IMR-90 (cell line): ENCODE measurements around the gene AVPR1A. TPM values are rescaled to one million over a fixed set of nuclear protein-coding genes. Genes with fewer than 3 reads are reported as not detected.

ENCODE experiments used
- ATAC-seq: fragments of 200-7000 bp; cut with Tn5 transposase; 2 replicates; pipeline ENCODE4 v1.9.1; 2020; ENCODE audit warnings: low read depth, mild to moderate bottlenecking, moderate library complexity
- BruUV-seq: library from RNA; stranded (reverse); fragments of 400-500 nt; replicated peaks from 2 replicates; lab custom pipeline; 2021; lab: Mats Ljungman, UMichigan
- CTCF ChIA-PET: fragments of 300-600 bp; formaldehyde crosslinking; extraction: SDS; loops from one replicate; lab custom pipeline; 2021; ENCODE audit warnings: antibody characterized with exemption; lab: Yijun Ruan, JAX
- POLR2A ChIA-PET: fragments of 300-600 bp; sonication (Branson Sonifier 250); formaldehyde crosslinking; loops from one replicate; lab custom pipeline; 2022; ENCODE audit warnings: antibody characterized with exemption; ENCODE audit not compliant: unreplicated experiment; lab: Charles Lee
- DNase-seq: peaks from one replicate; pipeline ENCODE4 v3.0.0; 2013
- H2AFZ ChIP-seq: replicated peaks from 2 replicates; pipeline ENCODE3; 2013; ENCODE audit warnings: low read length, mild to moderate bottlenecking; ENCODE audit not compliant: poor library complexity
- H2AK5ac ChIP-seq: 2 replicates; pipeline ENCODE4 v1.6.1; 2013; ENCODE audit warnings: low read depth, low read length, inconsistent platforms
- H2AK9ac ChIP-seq: replicated peaks from 2 replicates; pipeline ENCODE3; 2013; ENCODE audit warnings: mild to moderate bottlenecking, low read depth, low read length, moderate library complexity; ENCODE audit not compliant: poor library complexity
- H2BK120ac ChIP-seq: 2 replicates; pipeline ENCODE4 v1.6.1; 2013; ENCODE audit warnings: low read depth, low read length, inconsistent platforms
- H2BK15ac ChIP-seq: 3 replicates; pipeline ENCODE4 v1.6.1; 2013; ENCODE audit warnings: low read depth, low read length, inconsistent platforms
- H2BK20ac ChIP-seq: 2 replicates; pipeline ENCODE4 v1.6.1; 2013; ENCODE audit warnings: low read depth, mild to moderate bottlenecking, inconsistent platforms, low read length, moderate library complexity
- H2BK5ac ChIP-seq: 2 replicates; pipeline ENCODE4 v1.6.1; 2013; ENCODE audit warnings: mild to moderate bottlenecking, low read depth, low read length, inconsistent platforms; ENCODE audit not compliant: poor library complexity, severe bottlenecking
- H3K14ac ChIP-seq: replicated peaks from 2 replicates; pipeline ENCODE4 v1.6.1; 2013; ENCODE audit warnings: low read depth, low read length, inconsistent platforms
- H3K18ac ChIP-seq: 2 replicates; pipeline ENCODE4 v1.6.1; 2013; ENCODE audit warnings: low read depth, low read length, control low read depth
- H3K23ac ChIP-seq: 2 replicates; pipeline ENCODE4 v1.6.1; 2013; ENCODE audit warnings: low read depth, low read length, inconsistent platforms
- H3K27ac ChIP-seq: 2 replicates; pipeline ENCODE4 v1.5.1; 2013; ENCODE audit warnings: mild to moderate bottlenecking, control low read depth, low read length; ENCODE audit not compliant: insufficient read depth
- H3K27me3 ChIP-seq: 2 replicates; pipeline ENCODE4 v1.6.1; 2013; ENCODE audit warnings: low read length; ENCODE audit not compliant: control insufficient read depth, insufficient read depth
- H3K36me3 ChIP-seq: 2 replicates; pipeline ENCODE4 v1.6.1; 2013; ENCODE audit warnings: low read length, mixed read lengths; ENCODE audit not compliant: control insufficient read depth, insufficient read depth
- H3K4ac ChIP-seq: 2 replicates; pipeline ENCODE4 v1.6.1; 2013; ENCODE audit warnings: low read depth, low read length, inconsistent platforms
- H3K4me1 ChIP-seq: 2 replicates; pipeline ENCODE4 v1.6.1; 2013; ENCODE audit warnings: low read length, mixed read lengths; ENCODE audit not compliant: control insufficient read depth, insufficient read depth
- H3K4me2 ChIP-seq: 2 replicates; pipeline ENCODE4 v1.6.1; 2013; ENCODE audit warnings: low read depth, mild to moderate bottlenecking, control low read depth, low read length, moderate library complexity
- H3K4me3 ChIP-seq: 2 replicates; pipeline ENCODE4 v1.5.1; 2013; ENCODE audit warnings: low read depth, mild to moderate bottlenecking, control low read depth, low read length, moderate library complexity; ENCODE audit not compliant: insufficient read depth
- H3K56ac ChIP-seq: 2 replicates; pipeline ENCODE4 v1.6.1; 2013; ENCODE audit warnings: low read length, inconsistent platforms; ENCODE audit not compliant: insufficient read depth; ENCODE audit errors: extremely low read depth
- H3K79me1 ChIP-seq, 2 experiments: 2 replicates each; pipeline ENCODE4 v1.6.1; 2013; ENCODE audit warnings: low read length in 2 of 2, inconsistent platforms in 1 of 2, low read depth in 1 of 2
- H3K9ac ChIP-seq: 2 replicates; pipeline ENCODE4 v1.6.1; 2013; ENCODE audit warnings: low read depth, low read length, control low read depth
- H3K9me1 ChIP-seq: 2 replicates; pipeline ENCODE4 v1.6.1; 2013; ENCODE audit warnings: low read length, inconsistent platforms; ENCODE audit not compliant: insufficient read depth
- H3K9me3 ChIP-seq: 2 replicates; pipeline ENCODE4 v1.6.1; 2013; ENCODE audit warnings: low read length; ENCODE audit not compliant: control insufficient read depth, insufficient read depth
- H4K20me1 ChIP-seq: 2 replicates; pipeline ENCODE4 v1.6.1; 2013; ENCODE audit warnings: low read length, inconsistent platforms; ENCODE audit not compliant: insufficient read depth
- H4K5ac ChIP-seq: 2 replicates; pipeline ENCODE4 v1.6.1; 2013; ENCODE audit warnings: mild to moderate bottlenecking, low read depth, low read length, control low read depth
- H4K8ac ChIP-seq, 2 experiments: 2 replicates each; pipeline ENCODE4 v1.6.1; 2013; ENCODE audit warnings: low read depth in 2 of 2, low read length in 2 of 2, control low read depth in 1 of 2, inconsistent platforms in 1 of 2
- H4K91ac ChIP-seq: 2 replicates; pipeline ENCODE4 v1.6.1; 2013; ENCODE audit warnings: low read depth, low read length, inconsistent platforms; ENCODE audit not compliant: insufficient read depth
- BHLHE40 ChIP-seq: fragments of 150-350 bp; IDR thresholded peaks from 2 replicates; pipeline ENCODE4 v1.6.1; 2016; ENCODE audit warnings: mild to moderate bottlenecking, low read depth, low read length
- CEBPB ChIP-seq: IDR thresholded peaks from 2 replicates; pipeline ENCODE4 v1.6.1; 2012; ENCODE audit warnings: low read depth, low read length, improper control_type of control experiment
- CTCF ChIP-seq: conservative IDR thresholded peaks from 2 replicates; pipeline ENCODE4 v1.5.1; 2012; ENCODE audit warnings: mild to moderate bottlenecking, low read depth, low read length, improper control_type of control experiment
- FOS ChIP-seq: fragments of 150-350 bp; IDR thresholded peaks from 2 replicates; pipeline ENCODE4 v1.6.1; 2016; ENCODE audit warnings: low read depth, low read length
- MAFK ChIP-seq: IDR thresholded peaks from 2 replicates; pipeline ENCODE4 v1.6.1; 2012; ENCODE audit warnings: low read depth, low read length, improper control_type of control experiment
- MAZ ChIP-seq: IDR thresholded peaks from 2 replicates; pipeline ENCODE4 v1.6.1; 2012; ENCODE audit warnings: low read depth, mild to moderate bottlenecking, low read length, improper control_type of control experiment, moderate library complexity, borderline replicate concordance
- MXI1 ChIP-seq: IDR thresholded peaks from 2 replicates; pipeline ENCODE4 v1.6.1; 2012; ENCODE audit warnings: low read depth, mild to moderate bottlenecking, low read length, moderate library complexity, borderline replicate concordance
- NFE2L2 ChIP-seq: fragments of 150-350 bp; IDR thresholded peaks from 2 replicates; pipeline ENCODE4 v1.6.1; 2016; ENCODE audit warnings: low read depth, mild to moderate bottlenecking, low read length
- POLR2A ChIP-seq: IDR thresholded peaks from 2 replicates; pipeline ENCODE4 v1.6.1; 2012; ENCODE audit warnings: mild to moderate bottlenecking, low read depth, low read length
- RAD21 ChIP-seq: IDR thresholded peaks from 2 replicates; pipeline ENCODE4 v1.6.1; 2012; ENCODE audit warnings: low read length, improper control_type of control experiment
- RCOR1 ChIP-seq: IDR thresholded peaks from 2 replicates; pipeline ENCODE4 v1.6.1; 2012; ENCODE audit warnings: mild to moderate bottlenecking, low read length, improper control_type of control experiment; ENCODE audit not compliant: insufficient replicate concordance
- WGBS, 2 experiments: methylation state at CpG; one replicate each; pipeline versions ENCODE4 v1.1.5 to v1.1.7; 2013; ENCODE audit warnings: missing lambda C conversion rate in 2 of 2; ENCODE audit not compliant: insufficient read length in 1 of 2; ENCODE audit errors: extremely low coverage in 2 of 2; 5-methylcytosine and 5-hydroxymethylcytosine counted together
- dilution Hi-C: fragments of 300-500 bp; cut with HindIII; formaldehyde crosslinking; loops from one replicate; pipeline ENCODE4 v1.14.3; 2018; ENCODE audit warnings: low sequenced_read_pairs; ENCODE audit not compliant: unreplicated experiment
- in situ Hi-C: fragments of 300-500 bp; cut with MboI; formaldehyde crosslinking; loops from 3 replicates; pipeline ENCODE4 v1.14.3; 2019; ENCODE audit warnings: low sequenced_read_pairs, inconsistent platforms, mixed read lengths
- intact Hi-C: fragments of 100-400 bp; cut with micrococcal nuclease; formaldehyde crosslinking; loops from 2 replicates; pipeline ENCODE4 v1.10.0; 2022
- polyA plus RNA-seq, 3 experiments: library from polyadenylated mRNA; depleted of rRNA; stranded (reverse); fragments of >200 nt; gene quantifications; 2 replicates each; pipeline ENCODE4 v1.2.3, GENCODE V29; 2012; ENCODE audit warnings: low replicate concordance in 1 of 3
- total RNA-seq: library from RNA; depleted of rRNA; stranded (reverse); fragments of >200 nt; gene quantifications from 2 replicates; pipeline ENCODE4 v1.2.3, GENCODE V29; 2012

The AVPR1A gene
- total and polyA plus RNA-seq, 2 of the 4 experiments (the other 2 are of a cell fraction), result not detected

GRCh38 chr12:63164911-63165310 lies 13.9 kb upstream of the AVPR1A start:
- H2AK5ac ChIP-seq, result no peak overlapping the region
- DNase-seq, result no peak
- no peak overlapping the region for H4K91ac ChIP-seq
- H3K27me3 ChIP-seq, result no peaks in the 10 kb centered on the region
- H3K4ac ChIP-seq, result no peak overlapping the region
- no peaks in the 10 kb centered on the region for H3K9me3 ChIP-seq
- BruUV-seq, result no TSS peak
- H3K27ac ChIP-seq, result no peak overlapping the region
- H3K14ac ChIP-seq, result no peak overlapping the region
- TF ChIP-seq FOS (no peak), POLR2A (no peak), CTCF (no peak), MXI1 (no peak), MAFK (no peak), RAD21 (no peak), BHLHE40 (no peak), RCOR1 (no peak), CEBPB (no peak), MAZ (no peak), NFE2L2 (no peak)
- H2BK15ac ChIP-seq, result no peak overlapping the region
- no peak overlapping the region for H2BK5ac ChIP-seq
- H3K4me2 ChIP-seq, result no peak overlapping the region
- H4K8ac ChIP-seq, result no peak overlapping the region
- H4K5ac ChIP-seq, result no peak overlapping the region
- no peak overlapping the region for H2BK120ac ChIP-seq
- H2AFZ ChIP-seq, result no peak overlapping the region
- H3K9ac ChIP-seq, result no peak overlapping the region
- no peaks in the 10 kb centered on the region for H3K9me1 ChIP-seq
- in situ Hi-C loops (no loop called here), dilution Hi-C loops (no loop called here), intact Hi-C loops (no loop called here)
- POLR2A ChIA-PET, result no interaction called here
- no peaks in the 10 kb centered on the region for H4K20me1 ChIP-seq
- no peaks in the 10 kb centered on the region for H3K79me1 ChIP-seq
- no peak for ATAC-seq
- H2BK20ac ChIP-seq, result no peak overlapping the region
- no peak overlapping the region for H2AK9ac ChIP-seq
- H3K36me3 ChIP-seq, result no peaks in the 10 kb centered on the region
- H3K56ac ChIP-seq, result no peak overlapping the region
- CTCF ChIA-PET, result interaction anchor here (0.9 kb wide), 1 partner anchor 13 kb away, joined by 3 read pairs; no protein-coding TSS in a partner anchor
- no peaks in the 10 kb centered on the region for H3K4me1 ChIP-seq
- H3K23ac ChIP-seq, result no peak overlapping the region
- no peak overlapping the region for H3K4me3 ChIP-seq
- WGBS, 2 experiments, result no CpG with 5 or more reads among the region's 2 CpGs
- no peak overlapping the region for H3K18ac ChIP-seq
